ENCODE data around the gene DENND4C. TPM values are rescaled to one million over a fixed set of nuclear protein-coding genes. Genes with fewer than 3 reads are reported as not detected.

Gene DENND4C
- total and polyA plus RNA-seq, 2 of the 4 experiments (the other 2 are of a cell fraction), result 9.0 to 32.6 TPM

DNA sequence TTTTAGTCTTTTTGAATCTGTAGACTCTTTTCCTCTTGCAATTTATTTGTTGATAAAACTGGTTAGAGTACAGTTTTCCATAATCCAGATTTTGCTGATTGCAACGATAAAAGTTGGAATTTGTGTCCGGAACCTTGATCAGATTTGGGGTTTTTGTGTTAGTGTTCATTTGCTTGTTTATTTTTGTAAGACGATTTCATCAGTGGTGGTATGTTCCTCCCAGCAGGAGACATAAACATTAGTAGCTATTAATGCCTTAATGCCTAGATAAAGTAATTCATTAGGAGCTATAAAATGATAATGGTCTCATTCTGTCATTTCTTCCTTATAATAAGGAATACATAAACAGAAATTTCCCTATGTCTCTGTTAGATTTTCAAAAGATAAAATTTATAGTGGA is 128.2 kb downstream of the DENND4C start:
- Histone ChIP-seq H3K9me1 (ENCODE audit: insufficient read depth, low read length) (no peaks in the 10 kb centered on the region), H3K4me1 (ENCODE audit: control insufficient read depth, insufficient read depth, low read length) (no peaks in the 10 kb centered on the region), H4K20me1 (ENCODE audit: insufficient read depth, low read length) (no peaks in the 10 kb centered on the region), H2BK5ac (ENCODE audit: low read depth, low read length, poor library complexity, severe bottlenecking) (no peak overlapping the region), H4K5ac (ENCODE audit: low read depth, low read length) (no peak overlapping the region), H3K27ac (ENCODE audit: insufficient read depth, low read length) (no peak overlapping the region), H2AK5ac (ENCODE audit: low read depth, low read length) (no peak overlapping the region), H4K91ac (ENCODE audit: insufficient read depth, low read depth, low read length) (no peak overlapping the region), H2BK20ac (ENCODE audit: low read depth, low read length) (no peak overlapping the region), H3K23ac (ENCODE audit: low read depth, low read length) (no peak overlapping the region), H3K18ac (ENCODE audit: low read depth, low read length) (no peak overlapping the region), H3K9ac (ENCODE audit: low read depth, low read length) (no peak overlapping the region), H3K9me3 (ENCODE audit: control insufficient read depth, insufficient read depth, low read length) (no peaks in the 10 kb centered on the region), H3K4me2 (ENCODE audit: low read depth, low read length) (no peak overlapping the region), H4K8ac (ENCODE audit: low read depth in 2 of 2, low read length in 2 of 2) (no peak overlapping the region), H3K56ac (ENCODE audit: extremely low read depth, insufficient read depth, low read length) (no peak overlapping the region), H3K79me1 (ENCODE audit: low read depth in 1 of 2, low read length in 2 of 2) (no peaks in the 10 kb centered on the region), H2AFZ (replicated peaks; ENCODE audit: low read length, poor library complexity) (no peak overlapping the region), H3K14ac (replicated peaks; ENCODE audit: low read depth, low read length) (no peak overlapping the region), H3K27me3 (ENCODE audit: control insufficient read depth, insufficient read depth, low read length) (no peaks in the 10 kb centered on the region), H2AK9ac (replicated peaks; ENCODE audit: low read depth, low read length, poor library complexity) (no peak overlapping the region), H3K36me3 (ENCODE audit: control insufficient read depth, insufficient read depth, low read length) (peaks cover 10% of the 10 kb centered on the region; the same call in 1 of the 2 replicates), H3K4me3 (ENCODE audit: insufficient read depth, low read depth, low read length) (no peak overlapping the region), H2BK15ac (ENCODE audit: low read depth, low read length) (no peak overlapping the region), H3K4ac (ENCODE audit: low read depth, low read length) (no peak overlapping the region), H2BK120ac (ENCODE audit: low read depth, low read length) (no peak overlapping the region)
- intact Hi-C loops (cut with micrococcal nuclease), result loop anchor here (10.0 kb wide), 1 partner anchor 74 kb away; no protein-coding TSS in a partner anchor
- no CpG with 5 or more reads among the region's 3 CpGs for WGBS, 2 experiments (ENCODE audit: extremely low coverage in 2 of 2, insufficient read length in 1 of 2)
- dilution Hi-C loops (cut with HindIII; ENCODE audit: low sequenced_read_pairs, unreplicated experiment), result no loop called here
- DNase-seq (peak; percentile 42), ATAC-seq (ENCODE audit: low read depth) (peak; percentile 21; the same call in 1 of the 2 replicates)
- no TSS peak for BruUV-seq (replicated peaks)
- ChIA-PET CTCF (interaction anchor here (0.8 to 0.9 kb wide), 2 partner anchors 17 to 100 kb away, joined by 3 read pairs; no protein-coding TSS in a partner anchor), POLR2A (ENCODE audit: unreplicated experiment) (interaction anchor here (0.6 kb wide), 1 partner anchor 307 kb away, joined by 3 read pairs; no protein-coding TSS in a partner anchor)
- in situ Hi-C loops (cut with MboI; ENCODE audit: low sequenced_read_pairs), result no loop called here
- TF ChIP-seq RCOR1 (IDR thresholded peaks at IDR 0.05; ENCODE audit: insufficient replicate concordance, low read length) (no peak), CEBPB (IDR thresholded peaks at IDR 0.05; ENCODE audit: low read depth, low read length) (peak; percentile 4; the same call in 1 of the 2 replicates), SMC3 (IDR thresholded peaks at IDR 0.05; ENCODE audit: low read depth, low read length) (no peak), MAFK (IDR thresholded peaks at IDR 0.05; ENCODE audit: low read depth, low read length) (0 out of 2 replicates have a peak, but pooled peaks have one; percentile 11)
- TF ChIP-seq, protein P1, sequence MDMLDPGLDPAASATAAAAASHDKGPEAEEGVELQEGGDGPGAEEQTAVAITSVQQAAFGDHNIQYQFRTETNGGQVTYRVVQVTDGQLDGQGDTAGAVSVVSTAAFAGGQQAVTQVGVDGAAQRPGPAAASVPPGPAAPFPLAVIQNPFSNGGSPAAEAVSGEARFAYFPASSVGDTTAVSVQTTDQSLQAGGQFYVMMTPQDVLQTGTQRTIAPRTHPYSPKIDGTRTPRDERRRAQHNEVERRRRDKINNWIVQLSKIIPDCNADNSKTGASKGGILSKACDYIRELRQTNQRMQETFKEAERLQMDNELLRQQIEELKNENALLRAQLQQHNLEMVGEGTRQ (IDR thresholded peaks at IDR 0.05; ENCODE audit: low read depth, low read length), result no peak

All from IMR-90 (cell line).